Measurements from ENCODE around the gene KLK10.
"Not testable (repeated sequence)": the region's sequence is repeated elsewhere in the genome, so short reads cannot be mapped to it uniquely, and the experiment has no call there.

The KLK10 gene

GRCh38 chr19:51001515-51001914 lies 18.0 kb downstream of the KLK10 start, which contains the start of gene KLK8:
KLK8 (minus strand) TSS chr19:51001604; CDS start chr19:51001167, 437 bp downstream.
- no peak for DNase-seq

GRCh38 chr19:51000981-51001380 lies 18.5 kb downstream of the KLK10 start:
- DNase-seq = peak in 1 of 2 experiments; percentile 17

GRCh38 chr19:51000426-51000825 lies 19.1 kb downstream of the KLK10 start:
- no peak for DNase-seq

- DNase-seq = no peak
Observed at GRCh38 chr19:50998686-50999085, 20.8 kb downstream of the KLK10 start.

- DNase-seq = no peak
Observed at GRCh38 chr19:50998061-50998460, 21.4 kb downstream of the KLK10 start.

GRCh38 chr19:50994129-50994528 lies 25.4 kb downstream of the KLK10 start:
- peak in 1 of 2 experiments; percentile 21 for DNase-seq

GRCh38 chr19:50992666-50993035 lies 26.9 kb downstream of the KLK10 start:
- no peak for DNase-seq

GRCh38 chr19:50984416-50984815 lies 35.1 kb downstream of the KLK10 start:
- not testable (repeated sequence) for DNase-seq

- no peak for DNase-seq
Observed at GRCh38 chr19:50983625-50984292, 35.8 kb downstream of the KLK10 start, which contains the start of gene KLK7. KLK7 (minus strand) TSS chr19:50983917; CDS start chr19:50982399, 1,518 bp downstream.

- no peak for DNase-seq
Observed at GRCh38 chr19:50982186-50982585, 37.3 kb downstream of the KLK10 start.

GRCh38 chr19:50981587-50982146 lies 37.8 kb downstream of the KLK10 start:
- DNase-seq = no peak

- no peak for DNase-seq
Observed at GRCh38 chr19:50980208-50980607, 39.3 kb downstream of the KLK10 start.

GRCh38 chr19:50979758-50980157 lies 39.8 kb downstream of the KLK10 start:
- DNase-seq = no peak

GRCh38 chr19:50978772-50979390 lies 40.6 kb downstream of the KLK10 start:
- no peak for DNase-seq

GRCh38 chr19:50977626-50978025 lies 41.9 kb downstream of the KLK10 start:
- no peak for DNase-seq

GRCh38 chr19:50975766-50976165 lies 43.7 kb downstream of the KLK10 start:
- no peak for DNase-seq

- no peak for DNase-seq
Observed at GRCh38 chr19:50974702-50975556, 44.6 kb downstream of the KLK10 start.

- no peak for DNase-seq
Observed at GRCh38 chr19:50972795-50973376, 46.6 kb downstream of the KLK10 start.

- DNase-seq = not testable (repeated sequence)
Observed at GRCh38 chr19:50969810-50970209, 49.7 kb downstream of the KLK10 start.

GRCh38 chr19:50969413-50969760 lies 50.1 kb downstream of the KLK10 start, which contains the start of gene KLK6:
KLK6 (minus strand) TSS chr19:50969591; CDS start chr19:50968104, 1,487 bp downstream.
- DNase-seq = peak in 1 of 2 experiments; percentile 18

GRCh38 chr19:50968716-50969412 lies 50.6 kb downstream of the KLK10 start:
- DNase-seq = no peak
